GM19452 (cell line): ENCODE measurements around the gene RAB36.

Source experiments
- ATAC-seq: cut with Tn5 transposase; IDR thresholded peaks from one replicate; pipeline ENCODE4 v1.9.1; 2021; ENCODE audit not compliant: unreplicated experiment

Gene RAB36, protein sequence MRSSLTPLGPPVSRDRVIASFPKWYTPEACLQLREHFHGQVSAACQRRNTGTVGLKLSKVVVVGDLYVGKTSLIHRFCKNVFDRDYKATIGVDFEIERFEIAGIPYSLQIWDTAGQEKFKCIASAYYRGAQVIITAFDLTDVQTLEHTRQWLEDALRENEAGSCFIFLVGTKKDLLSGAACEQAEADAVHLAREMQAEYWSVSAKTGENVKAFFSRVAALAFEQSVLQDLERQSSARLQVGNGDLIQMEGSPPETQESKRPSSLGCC

DNA sequence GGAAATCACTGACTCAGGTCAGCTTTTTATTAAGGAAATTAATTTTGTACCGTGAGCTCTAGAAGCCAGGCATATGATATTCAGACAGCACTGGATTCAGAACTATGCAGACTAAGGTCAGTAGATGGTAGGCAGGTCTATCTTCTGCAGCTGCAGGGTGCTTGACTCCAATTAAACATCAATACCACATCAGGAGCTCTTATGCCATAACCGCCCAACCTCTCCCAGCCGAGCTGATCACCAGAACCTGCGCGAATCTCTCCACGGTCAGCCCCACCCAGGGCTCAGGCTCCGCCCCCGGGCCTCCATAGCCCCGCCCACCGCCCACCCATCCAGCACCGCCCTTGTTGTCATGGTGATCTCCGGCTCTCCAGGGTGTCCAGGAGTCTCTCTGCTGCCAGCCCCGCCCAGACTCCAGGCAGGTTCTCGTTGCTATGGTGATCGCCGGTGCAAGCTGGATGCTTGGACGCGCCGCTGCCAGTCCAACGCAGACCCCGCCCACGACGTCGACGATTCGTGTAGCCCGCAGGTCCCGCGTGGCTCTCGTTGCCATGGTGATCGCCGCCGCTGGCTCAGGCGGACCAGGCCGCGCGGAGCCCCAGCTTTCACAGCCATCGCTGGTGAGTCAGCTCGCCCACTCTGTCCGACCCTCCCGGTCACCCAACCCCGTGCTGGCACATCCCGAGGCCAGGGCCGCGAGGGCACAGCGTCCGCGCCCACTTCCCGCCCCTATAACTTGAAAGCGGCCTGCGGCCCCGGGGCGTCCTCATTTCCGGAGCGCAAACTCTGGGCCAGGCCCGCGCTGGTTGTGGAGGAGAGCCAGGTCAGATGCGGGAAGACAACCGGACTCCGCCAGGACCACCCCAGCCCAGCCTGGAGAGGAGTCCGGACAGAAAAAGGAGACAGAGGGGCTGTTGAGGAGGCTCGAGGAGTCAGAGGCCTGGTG lies at the start of gene RAB36:
Gene RAB36 (plus strand): TSS at position 546 of the 946 bp plus-strand sequence. CDS start 1,140 bp downstream, outside the sequence.
- ATAC-seq, result peak; percentile 47

DNA sequence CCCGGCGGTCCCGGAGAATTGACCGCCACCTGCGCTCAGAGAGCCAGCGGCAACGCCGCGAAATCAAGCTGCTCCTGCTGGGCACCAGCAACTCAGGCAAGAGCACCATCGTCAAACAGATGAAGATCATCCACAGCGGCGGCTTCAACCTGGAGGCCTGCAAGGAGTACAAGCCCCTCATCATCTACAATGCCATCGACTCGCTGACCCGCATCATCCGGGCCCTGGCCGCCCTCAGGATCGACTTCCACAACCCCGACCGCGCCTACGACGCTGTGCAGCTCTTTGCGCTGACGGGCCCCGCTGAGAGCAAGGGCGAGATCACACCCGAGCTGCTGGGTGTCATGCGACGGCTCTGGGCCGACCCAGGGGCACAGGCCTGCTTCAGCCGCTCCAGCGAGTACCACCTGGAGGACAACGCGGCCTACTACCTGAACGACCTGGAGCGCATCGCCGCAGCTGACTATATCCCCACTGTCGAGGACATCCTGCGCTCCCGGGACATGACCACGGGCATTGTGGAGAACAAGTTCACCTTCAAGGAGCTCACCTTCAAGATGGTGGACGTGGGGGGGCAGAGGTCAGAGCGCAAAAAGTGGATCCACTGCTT lies 49.4 kb upstream of the RAB36 start:
- no peak for ATAC-seq

DNA sequence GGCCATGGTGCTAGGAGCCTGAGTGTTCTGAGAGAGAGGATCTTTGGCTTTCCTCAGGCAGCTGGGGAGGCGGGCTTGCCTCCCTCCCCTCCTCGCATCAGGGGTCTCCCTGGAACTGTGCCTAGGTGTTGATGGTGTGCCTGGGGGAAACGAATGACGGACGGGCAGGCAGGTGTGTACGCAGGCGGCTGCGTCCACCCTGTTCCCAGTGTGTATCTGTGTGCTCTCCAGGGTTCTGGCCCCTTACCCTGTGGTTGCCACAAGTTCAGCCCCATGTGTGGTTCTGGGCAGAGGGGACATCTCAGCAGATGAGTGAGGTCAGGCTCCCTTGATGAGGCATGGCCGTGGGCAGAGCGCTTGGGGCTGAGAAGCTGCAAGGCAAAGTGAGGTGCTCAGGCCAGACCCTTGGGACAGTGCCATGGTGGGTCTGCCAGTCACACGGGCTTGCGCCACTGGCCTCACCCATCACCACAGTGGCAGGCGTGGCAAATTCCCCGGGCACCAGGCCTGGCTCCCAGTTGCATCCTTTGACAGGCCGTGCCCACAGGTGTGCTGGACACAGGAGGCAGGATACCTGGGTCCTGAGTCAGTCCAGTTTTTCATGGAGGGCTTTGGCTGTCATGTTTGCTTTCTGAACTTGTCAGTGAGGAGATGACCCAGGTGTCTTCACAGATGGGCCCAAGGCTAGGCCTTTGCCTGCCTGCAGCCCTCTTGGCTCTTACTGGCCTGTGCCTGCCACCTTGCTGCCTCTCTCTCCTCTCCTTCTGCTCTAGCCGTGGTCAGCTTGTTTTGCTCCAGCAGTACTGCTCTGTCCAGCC lies 47.7 kb upstream of the RAB36 start:
- ATAC-seq, result no peak

DNA sequence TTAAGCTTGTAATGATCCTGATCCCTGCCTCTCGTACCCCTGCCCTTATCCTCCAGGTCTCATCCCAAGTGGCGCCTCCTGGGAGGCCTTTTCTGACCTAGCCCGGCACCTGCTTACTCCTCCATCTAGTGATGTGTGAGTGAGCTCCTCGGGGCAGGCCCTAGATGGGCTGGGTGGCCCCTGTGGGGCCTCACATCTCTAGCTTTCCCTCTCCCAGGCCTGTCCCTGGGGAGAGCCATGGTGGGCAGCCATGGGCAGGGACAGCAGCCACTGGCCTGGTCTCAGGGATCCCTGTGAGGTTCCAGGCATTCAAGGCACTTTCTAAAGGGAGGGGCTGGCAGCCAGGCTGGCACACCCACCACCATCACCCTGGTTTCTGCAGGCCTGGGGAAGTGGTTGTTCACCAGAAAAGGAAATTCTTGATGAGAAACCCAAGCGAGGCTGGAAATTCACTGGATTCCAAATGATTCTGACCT lies 47.0 kb upstream of the RAB36 start:
- no peak for ATAC-seq

DNA sequence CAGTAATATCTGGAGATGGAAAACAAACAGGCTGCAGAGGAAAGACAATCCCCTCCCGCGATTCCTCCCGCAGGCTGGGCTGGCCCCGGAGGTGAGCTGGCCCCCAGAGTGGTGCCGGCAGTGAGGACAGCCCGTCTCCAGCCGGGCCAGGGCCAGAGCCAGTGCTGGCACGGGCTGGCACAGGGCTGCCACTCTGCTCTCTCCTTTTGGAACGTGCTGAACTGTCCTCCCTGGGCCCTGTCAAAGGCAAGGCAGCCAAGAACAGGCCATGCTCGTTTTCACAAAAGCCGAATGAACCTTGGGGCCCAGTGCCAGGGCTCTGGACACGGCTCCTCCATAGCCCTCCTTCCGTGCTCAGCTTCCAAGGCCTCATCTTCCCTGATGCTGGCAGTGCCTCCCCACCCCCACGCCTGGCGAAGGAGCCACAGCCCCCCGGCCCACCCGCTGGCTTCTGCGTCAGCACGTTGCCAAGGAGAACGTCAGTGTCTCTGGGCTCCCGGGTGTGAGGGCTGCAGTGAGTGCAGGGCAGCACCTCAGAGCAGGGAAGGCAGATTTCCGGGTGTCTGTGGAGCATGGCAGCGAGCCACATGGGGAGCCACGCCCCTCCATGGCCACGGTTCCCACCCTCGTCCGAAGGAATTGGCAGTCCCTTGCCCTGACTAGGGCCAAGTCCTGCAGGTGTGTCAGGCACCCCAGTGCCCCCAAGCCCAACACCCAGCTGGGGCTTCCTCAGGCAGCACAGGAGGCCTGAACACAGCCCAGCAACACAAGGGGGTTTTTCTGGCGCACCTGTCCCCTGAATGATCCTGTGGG lies 46.4 kb upstream of the RAB36 start:
- no peak for ATAC-seq

DNA sequence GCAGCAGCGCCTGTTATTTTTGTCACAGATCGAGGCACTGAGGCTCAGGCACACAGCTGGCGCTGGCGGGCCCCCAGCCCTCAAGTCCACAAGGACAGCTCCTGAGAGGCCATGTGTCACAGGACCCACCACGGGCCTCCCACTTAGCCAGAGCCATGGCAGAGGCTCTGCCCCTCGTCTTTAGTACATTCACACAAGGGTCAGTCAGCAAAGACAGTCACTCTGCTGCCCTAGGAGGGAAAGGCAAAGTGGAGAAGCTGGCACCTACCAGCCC lies 45.8 kb upstream of the RAB36 start:
- no peak for ATAC-seq

DNA sequence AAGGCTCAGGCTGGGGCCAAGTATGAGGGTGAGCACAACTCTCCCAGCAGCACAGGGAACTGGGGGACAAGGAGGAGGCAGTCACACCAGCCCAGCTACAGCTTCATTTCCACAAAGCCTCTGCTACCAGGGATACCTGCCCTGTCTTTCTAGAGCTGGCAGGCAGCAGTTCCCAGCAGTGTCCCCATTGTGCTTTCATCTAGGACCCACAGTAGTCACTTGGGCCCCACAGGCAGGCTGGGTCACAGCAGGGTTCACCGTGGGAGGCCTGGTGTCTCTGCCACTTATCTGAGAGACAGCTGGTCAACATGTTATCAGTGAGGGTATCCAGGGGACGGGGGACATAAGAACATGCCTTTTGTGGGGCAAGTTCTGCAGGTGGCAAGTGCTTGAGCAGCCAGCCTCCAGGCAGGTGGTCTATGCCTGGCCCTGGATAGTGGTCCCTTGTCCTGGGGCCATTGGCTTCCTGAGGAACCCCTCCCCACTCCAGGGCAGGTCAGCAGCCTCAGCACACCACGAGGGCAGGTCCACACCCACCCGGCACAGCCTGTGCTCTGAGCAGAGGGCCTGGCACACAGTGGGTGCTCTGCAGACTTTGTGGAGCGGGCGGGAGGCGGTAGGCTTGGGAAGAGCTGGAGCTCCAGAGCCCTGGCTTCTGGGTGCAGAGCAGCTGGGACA lies 45.0 kb upstream of the RAB36 start:
- ATAC-seq, result no peak

DNA sequence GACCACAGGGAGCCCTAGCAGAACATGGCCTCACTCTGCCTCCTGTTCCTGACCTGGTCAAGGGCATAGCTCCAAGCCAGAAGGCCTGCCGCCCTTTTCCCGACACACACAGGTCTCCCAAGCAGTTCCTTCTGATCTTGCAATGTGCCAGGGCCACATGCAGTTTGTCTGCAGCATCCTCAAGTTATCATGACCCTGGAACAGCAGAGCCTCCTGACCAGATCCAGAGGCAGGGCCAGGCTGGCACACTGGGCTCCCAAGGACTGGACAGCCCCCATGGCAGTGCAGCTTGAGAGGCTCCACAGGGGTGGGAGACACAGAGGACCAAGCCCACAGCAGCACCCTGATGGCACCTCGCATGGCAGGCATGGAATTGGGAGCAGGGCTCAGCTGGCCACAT lies 43.8 kb upstream of the RAB36 start:
- ATAC-seq, result no peak

DNA sequence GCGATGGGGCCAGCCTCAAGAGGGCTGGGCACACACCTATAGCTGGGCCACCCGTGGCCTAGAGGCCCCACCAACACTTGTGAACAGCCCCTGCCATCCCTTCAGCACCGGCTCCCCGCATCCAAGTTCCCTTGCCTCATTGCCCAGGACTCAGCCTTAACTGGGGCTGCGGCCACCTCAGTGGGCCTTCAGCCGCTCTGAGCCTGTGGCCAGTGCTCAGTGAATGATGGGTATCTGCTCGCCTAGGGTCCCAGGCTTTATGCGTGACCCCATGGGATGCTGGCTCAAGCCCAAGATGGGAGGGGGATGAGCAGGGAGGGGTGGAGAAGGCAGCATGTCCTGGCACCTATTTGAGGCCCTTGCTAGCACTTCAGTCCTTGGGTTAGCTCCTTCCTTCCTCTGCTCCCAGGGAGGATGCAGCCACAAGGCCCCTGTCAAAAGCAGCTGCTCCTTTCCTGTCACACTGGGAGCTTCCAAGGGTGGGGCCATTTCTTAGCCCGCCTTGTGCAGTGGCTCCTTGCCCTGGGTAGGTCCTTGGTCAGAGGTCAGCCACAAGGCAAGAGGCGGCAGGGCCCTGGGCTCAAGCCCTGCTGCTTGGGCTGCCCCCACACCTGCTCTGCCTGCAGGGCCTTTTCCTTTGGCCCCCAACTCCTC lies 43.1 kb upstream of the RAB36 start:
- no peak for ATAC-seq

DNA sequence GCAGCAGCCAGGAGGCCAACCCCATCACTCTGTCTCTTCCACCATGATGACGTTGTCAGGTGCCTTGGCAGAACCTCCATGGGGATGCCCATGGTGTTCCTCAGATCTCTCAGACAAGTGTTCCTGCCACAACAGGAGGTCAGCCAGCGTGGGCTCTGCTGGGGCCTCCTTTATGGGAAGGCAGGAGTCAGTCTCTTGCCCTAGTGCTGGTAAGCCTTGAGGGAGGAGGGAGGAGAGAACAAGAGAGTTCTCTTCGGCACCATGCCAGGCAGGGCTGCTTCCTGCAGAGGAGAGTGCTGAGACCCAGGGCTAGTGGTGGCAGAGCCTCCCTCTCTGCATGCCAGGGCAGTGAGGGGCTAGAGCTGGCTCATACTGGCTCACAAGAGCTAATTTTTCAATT lies 42.5 kb upstream of the RAB36 start:
- no peak for ATAC-seq

DNA sequence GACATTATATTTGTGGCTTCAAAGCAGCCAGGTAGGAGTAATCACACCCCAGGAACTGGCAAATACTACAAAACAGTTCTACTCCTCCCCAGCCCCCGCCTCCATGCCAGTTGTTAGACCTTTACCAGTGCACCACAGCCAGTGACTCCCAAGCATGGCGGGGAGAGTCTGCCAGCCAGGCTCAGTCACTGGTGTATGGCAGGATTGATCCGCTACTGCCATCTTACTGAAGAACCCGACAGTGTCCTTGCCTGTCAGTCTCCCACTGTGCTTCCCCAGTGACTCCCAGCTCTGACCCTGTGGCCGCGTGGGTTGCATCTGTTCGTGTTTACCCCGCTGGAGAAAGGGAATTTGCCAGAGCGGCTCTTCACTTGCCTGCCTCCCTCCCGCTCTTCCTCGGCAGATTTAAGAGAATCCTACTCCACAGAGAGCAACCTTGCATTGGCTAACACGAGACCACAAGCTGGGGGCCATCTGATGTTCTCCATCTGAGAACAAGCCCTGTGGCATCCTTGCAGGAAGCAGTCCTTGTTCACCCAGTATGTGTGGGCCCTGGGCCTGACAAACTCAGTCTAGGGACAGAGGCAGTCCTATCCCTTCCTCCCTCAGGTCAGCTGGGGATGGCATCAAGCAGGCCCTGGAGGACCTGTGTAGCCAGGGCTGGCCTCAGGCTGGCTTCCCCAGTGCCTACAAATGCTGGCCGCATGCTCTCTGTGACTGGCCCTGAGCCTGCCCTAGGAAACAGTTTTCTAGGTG lies 41.9 kb upstream of the RAB36 start:
- no peak for ATAC-seq

DNA sequence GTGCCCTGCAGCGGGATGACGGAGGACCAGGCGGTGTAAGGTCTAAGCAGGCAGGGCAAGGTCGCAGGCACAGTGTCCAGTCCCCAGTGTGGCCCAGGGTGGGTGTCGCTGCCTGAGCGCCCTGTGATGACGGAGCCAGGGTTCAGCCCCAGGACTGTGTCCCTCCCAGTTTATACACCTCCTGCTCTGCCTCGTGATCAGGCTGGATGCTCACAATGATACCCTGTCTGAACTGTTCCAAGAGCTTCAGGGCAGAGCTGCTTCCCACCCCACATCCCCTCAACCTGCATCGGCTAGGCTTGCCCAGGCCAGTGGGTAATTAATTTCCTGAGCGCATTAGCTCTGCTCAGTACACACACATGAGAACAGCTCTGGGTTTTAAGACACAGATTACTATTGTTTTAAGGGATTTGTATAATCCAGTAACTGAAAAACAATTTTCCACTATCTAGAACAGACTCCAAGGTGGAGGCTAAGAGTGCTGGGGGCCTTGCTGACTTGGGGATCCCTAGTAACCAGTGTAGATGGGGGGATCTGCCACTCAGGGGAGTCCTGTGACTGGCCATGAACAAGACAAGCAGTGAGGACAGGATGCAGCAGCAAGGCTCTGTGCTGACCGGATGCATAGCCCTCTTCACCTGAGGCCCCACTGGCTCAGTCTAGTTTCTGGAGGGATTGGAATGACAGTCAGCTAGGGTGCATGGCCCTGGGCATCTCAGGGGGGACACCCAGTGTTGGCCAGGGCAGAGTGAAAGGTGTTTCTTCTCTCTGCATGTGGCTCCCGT lies 40.9 kb upstream of the RAB36 start:
- ATAC-seq, result no peak

DNA sequence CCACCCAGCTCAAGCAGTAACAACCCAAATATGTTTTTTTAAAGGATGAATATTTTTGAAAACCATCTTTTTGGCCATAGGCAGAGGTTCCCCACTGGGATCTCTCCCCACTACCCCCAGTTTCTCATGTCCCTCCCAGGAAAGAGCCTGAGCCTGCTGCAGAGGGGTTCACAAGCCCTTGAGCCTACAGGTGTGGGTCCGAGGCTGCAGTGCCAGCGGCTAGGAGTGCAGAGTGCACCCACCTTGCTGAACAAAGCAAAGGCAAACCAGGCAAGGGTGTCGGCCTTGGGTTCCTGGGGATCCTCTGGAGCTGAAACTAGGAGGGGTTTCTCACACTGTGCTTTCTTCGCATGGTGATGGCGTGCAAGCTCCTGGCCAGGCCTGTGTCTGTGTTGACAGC lies 40.0 kb upstream of the RAB36 start:
- no peak for ATAC-seq

DNA sequence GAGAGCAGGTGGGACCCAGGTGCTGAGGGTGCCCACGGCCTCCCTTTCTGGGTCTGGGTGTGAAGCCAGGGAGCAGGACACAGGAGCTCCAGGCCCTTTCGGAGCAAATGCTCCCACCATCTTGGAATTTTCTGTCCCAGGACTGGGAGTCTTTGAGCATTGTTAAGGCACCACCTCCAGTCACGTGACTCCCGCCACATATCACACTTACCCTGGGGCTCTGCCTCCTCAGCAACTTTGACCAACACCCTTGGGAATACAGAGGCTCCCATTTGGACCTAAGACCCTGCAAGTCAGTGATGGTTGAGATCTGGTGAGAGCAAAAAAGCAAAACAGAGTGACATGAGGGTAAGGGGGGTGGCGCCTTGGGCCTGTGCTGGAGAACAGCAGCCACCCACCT lies 39.4 kb upstream of the RAB36 start:
- ATAC-seq, result no peak

DNA sequence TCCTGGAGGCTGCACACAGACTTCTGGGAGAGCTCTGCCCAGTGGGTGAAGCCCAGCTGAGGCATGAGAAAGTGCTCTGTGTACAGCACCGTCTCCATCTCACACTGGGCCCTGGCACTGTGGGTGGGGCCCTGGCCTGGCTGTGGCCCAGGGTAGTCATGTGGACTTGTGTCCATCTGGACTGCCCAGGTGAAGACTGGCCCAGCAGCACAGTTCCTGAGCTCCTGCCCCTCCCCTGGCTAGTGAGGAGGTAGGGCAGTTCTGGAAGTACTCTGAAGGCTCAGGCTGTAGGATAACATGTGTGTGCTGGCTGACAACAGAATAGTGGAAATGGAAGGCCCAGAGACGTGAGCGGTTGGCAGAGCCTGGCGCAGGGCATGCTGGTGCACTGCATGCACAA lies 38.9 kb upstream of the RAB36 start:
- no peak for ATAC-seq

DNA sequence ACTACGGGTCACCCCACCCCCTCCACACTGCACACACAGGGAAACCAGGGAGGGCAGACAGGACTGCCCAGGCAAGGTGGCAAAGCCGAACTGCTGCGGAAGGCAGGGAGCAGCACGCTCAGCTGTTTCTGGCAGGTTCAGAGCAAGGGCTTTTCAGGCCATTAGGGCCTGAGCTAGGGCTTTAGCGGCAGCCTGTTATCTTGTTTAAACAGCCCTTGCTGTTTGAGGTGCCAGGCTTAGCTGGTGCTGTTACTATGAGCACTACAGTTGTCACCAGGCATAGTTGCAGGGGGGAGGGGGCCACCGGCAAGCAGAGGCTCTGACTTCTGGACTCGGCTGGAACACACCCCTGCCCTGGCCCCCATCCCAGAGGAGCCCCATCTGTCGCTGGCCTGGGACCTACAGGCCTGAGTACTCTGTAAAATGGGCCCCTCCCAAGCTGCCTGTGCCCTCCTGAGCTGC lies 38.3 kb upstream of the RAB36 start:
- no peak for ATAC-seq

DNA sequence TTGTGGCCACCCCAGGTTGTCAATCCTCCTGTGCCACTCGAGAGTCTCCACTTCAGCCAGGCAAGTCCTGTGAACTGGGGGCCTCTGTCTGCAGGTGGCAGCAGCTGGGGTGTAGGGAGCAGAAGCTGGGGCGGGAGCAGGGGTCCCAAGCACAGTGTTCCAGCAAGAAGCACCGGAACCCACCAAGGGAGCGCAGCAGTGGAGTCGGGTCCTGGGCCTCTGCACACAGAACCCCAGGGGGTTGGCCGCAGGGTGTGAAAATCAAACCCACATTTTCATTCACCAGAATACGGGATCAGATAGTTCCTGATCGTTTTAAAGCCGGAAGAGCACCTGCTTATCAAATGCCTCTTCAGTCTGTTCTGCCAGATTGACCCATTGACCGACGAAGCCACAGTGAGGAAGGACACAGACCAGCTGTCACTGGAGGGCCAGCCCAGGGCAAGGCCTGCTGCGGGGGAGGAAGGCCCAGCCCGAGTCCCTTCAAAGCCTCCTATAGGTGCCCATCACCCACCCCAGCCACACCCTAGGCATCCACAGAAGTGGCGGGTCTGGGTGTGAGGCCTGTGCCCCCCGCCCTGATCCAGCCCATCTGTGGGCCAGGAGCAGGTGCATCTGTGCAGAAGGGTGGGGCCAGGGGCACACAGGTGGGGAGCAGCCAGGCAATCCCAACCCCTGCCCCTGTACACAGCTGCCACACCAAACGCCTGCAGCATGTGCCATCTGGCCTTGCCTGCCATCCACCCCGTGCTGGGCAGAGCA lies 37.6 kb upstream of the RAB36 start:
- ATAC-seq, result no peak
